ENCODE measurements around the gene AFF1. TPM values are rescaled to one million over a fixed set of nuclear protein-coding genes. Genes with fewer than 3 reads are reported as not detected.
"Not testable (repeated sequence)": the region's sequence is repeated elsewhere in the genome, so short reads cannot be mapped to it uniquely, and the experiment has no call there.

The AFF1 gene
- total RNA-seq, 1 experiment from 2014 or later = 23.9 TPM

GRCh38 chr4:87081826-87082225, 147.0 kb downstream of the AFF1 start:
- ChIA-PET CTCF (no interaction called here), POLR2A (no interaction called here)
- DNase-seq (ENCODE audit: low read depth, low spot score) (no peak), ATAC-seq (no peak)
- intact Hi-C loops (cut with micrococcal nuclease; ENCODE audit: unreplicated experiment) (no loop called here), in situ Hi-C loops (cut with HindIII; ENCODE audit: low pct_unique_long_range_greater_than_20kb, low sequenced_read_pairs) (no loop called here)
- no peak overlapping the region for H3K27ac ChIP-seq (ENCODE audit: low read length)
- BruUV-seq (replicated peaks) = no TSS peak
- no peak overlapping the region for H3K4me3 ChIP-seq (ENCODE audit: low read depth in 2 of 2, low read length in 2 of 2)
- H3K27me3 ChIP-seq (ENCODE audit: control insufficient read depth, insufficient read depth, low read length) = no peaks in the 10 kb centered on the region
- H3K4me1 ChIP-seq (ENCODE audit: control insufficient read depth, insufficient read depth, low read length) = no peaks in the 10 kb centered on the region
- TF ChIP-seq REST (IDR thresholded peaks at IDR 0.05; ENCODE audit: insufficient read depth in 1 of 2, low read depth in 2 of 2, low read length in 1 of 2) (no peak), TCF7L2 (IDR thresholded peaks at IDR 0.05; ENCODE audit: low read depth, low read length) (no peak), SIN3A (IDR thresholded peaks at IDR 0.05; ENCODE audit: borderline replicate concordance, insufficient read depth, low read depth, low read length) (no peak), POLR2AphosphoS5 (IDR thresholded peaks at IDR 0.05; ENCODE audit: low read depth, low read length) (no peak)
- TF ChIP-seq, protein P1, sequence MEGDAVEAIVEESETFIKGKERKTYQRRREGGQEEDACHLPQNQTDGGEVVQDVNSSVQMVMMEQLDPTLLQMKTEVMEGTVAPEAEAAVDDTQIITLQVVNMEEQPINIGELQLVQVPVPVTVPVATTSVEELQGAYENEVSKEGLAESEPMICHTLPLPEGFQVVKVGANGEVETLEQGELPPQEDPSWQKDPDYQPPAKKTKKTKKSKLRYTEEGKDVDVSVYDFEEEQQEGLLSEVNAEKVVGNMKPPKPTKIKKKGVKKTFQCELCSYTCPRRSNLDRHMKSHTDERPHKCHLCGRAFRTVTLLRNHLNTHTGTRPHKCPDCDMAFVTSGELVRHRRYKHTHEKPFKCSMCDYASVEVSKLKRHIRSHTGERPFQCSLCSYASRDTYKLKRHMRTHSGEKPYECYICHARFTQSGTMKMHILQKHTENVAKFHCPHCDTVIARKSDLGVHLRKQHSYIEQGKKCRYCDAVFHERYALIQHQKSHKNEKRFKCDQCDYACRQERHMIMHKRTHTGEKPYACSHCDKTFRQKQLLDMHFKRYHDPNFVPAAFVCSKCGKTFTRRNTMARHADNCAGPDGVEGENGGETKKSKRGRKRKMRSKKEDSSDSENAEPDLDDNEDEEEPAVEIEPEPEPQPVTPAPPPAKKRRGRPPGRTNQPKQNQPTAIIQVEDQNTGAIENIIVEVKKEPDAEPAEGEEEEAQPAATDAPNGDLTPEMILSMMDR (IDR thresholded peaks at IDR 0.05) = no peak
- no peaks in the 10 kb centered on the region for H3K36me3 ChIP-seq (ENCODE audit: control insufficient read depth, insufficient read depth, low read length)
- H3K9me3 ChIP-seq (ENCODE audit: control insufficient read depth, insufficient read depth, low read depth, low read length) = no peaks in the 10 kb centered on the region

DNA sequence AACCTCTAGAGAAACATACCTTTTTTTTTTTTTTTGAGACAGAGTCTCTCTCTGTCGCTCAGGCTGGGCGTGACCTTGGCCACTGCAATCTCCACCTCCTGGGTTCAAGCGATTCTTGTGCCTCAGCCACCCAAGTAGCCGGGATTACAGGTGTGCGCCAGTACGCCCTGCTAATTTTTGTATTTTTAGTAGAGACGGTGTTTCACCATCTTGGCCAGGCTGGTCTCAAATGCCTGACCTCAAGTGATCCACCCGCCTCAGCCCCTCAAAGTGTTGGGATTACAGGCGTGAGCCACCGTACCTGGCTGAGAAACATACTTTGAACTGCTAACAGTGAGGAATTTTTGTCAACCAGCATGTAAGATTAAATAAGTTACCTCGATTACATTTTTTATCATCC, 150.9 kb downstream of the AFF1 start:
- in situ Hi-C loops (cut with HindIII; ENCODE audit: low pct_unique_long_range_greater_than_20kb, low sequenced_read_pairs) = not testable (repeated sequence)

DNA sequence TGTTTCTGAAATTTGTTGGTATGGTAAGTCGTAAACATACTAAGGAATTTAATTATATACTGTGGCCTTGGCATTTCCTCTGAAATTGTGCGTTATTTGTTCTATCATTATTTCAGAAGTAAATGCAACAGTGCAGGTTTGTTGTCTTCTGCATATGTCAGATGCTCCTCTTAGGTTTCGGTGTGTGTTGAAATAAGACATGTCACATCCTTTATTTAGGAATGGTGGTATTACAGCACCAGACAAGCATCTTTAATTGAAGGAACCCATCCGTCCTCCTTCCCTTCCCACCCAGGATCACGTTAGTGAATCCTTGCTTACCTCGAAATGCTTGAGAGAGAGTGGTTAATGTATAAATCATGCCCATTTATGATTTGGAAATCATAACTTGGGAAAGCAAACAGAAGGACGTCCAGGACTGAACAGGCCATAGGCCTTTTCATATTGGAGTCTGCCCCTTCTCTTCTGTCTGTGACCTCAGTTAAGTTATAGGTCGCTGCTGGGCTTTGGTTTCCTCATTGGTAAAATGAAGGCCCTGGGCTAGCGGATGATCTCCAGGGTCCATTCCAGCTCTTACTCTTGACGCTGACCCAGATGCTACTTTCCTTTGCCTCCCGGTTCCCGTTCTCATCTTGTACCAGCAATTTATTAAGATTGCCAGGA, 151.5 kb downstream of the AFF1 start:
- CTCF ChIA-PET = no interaction called here

More for the DNA sequence above, 150.9 kb downstream of the AFF1 start:
- H3K27me3 ChIP-seq (ENCODE audit: control insufficient read depth, insufficient read depth, low read length); H3K9me3 ChIP-seq (ENCODE audit: control insufficient read depth, insufficient read depth, low read depth, low read length); BruUV-seq (replicated peaks); H3K4me3 ChIP-seq (ENCODE audit: low read depth in 2 of 2, low read length in 2 of 2); CTCF ChIA-PET; DNase-seq (ENCODE audit: low read depth, low spot score); POLR2A ChIA-PET; intact Hi-C loops (cut with micrococcal nuclease; ENCODE audit: unreplicated experiment); ATAC-seq; H3K36me3 ChIP-seq (ENCODE audit: control insufficient read depth, insufficient read depth, low read length); H3K4me1 ChIP-seq (ENCODE audit: control insufficient read depth, insufficient read depth, low read length); H3K27ac ChIP-seq (ENCODE audit: low read length): not testable (repeated sequence)

More for the DNA sequence above, 151.5 kb downstream of the AFF1 start:
- Histone ChIP-seq H3K4me1 (ENCODE audit: control insufficient read depth, insufficient read depth, low read length) (no peaks in the 10 kb centered on the region), H3K9me3 (ENCODE audit: control insufficient read depth, insufficient read depth, low read depth, low read length) (no peaks in the 10 kb centered on the region), H3K4me3 (ENCODE audit: low read depth in 2 of 2, low read length in 2 of 2) (no peak overlapping the region), H3K36me3 (ENCODE audit: control insufficient read depth, insufficient read depth, low read length) (no peaks in the 10 kb centered on the region), H3K27me3 (ENCODE audit: control insufficient read depth, insufficient read depth, low read length) (no peaks in the 10 kb centered on the region), H3K27ac (ENCODE audit: low read length) (no peak overlapping the region)
- BruUV-seq (replicated peaks) = no TSS peak
- intact Hi-C loops (cut with micrococcal nuclease; ENCODE audit: unreplicated experiment) (no loop called here), in situ Hi-C loops (cut with HindIII; ENCODE audit: low pct_unique_long_range_greater_than_20kb, low sequenced_read_pairs) (no loop called here)
- ATAC-seq (no peak), DNase-seq (ENCODE audit: low read depth, low spot score) (no peak)
- POLR2A ChIA-PET = no interaction called here
- TF ChIP-seq, protein P1 (IDR thresholded peaks at IDR 0.05) = no peak
- TF ChIP-seq TCF7L2 (IDR thresholded peaks at IDR 0.05; ENCODE audit: low read depth, low read length) (no peak), POLR2AphosphoS5 (IDR thresholded peaks at IDR 0.05; ENCODE audit: low read depth, low read length) (no peak), REST (IDR thresholded peaks at IDR 0.05; ENCODE audit: insufficient read depth in 1 of 2, low read depth in 2 of 2, low read length in 1 of 2) (no peak)

Data from Panc1 (cell line).